Kidney (tissue), 14 donors: ENCODE measurements around the gene TRIM44. TPM values are rescaled to one million over a fixed set of nuclear protein-coding genes. Genes with fewer than 3 reads are reported as not detected.

Experiments used
- DNase-seq, 5 donors: peaks; one replicate each; pipeline ENCODE4 v3.0.0-alpha.2; 2013 to 2020
- FAIRE-seq: peaks from 2 replicates; lab custom pipeline; 2012; peaks lifted over from hg19 to GRCh38; lab: Jason Lieb, UNC
- H3K27ac ChIP-seq, 2 donors: one replicate each; pipeline ENCODE4 v1.7.0; 2013; ENCODE audit warnings: low read depth in 2 of 2, low read length in 2 of 2, inconsistent platforms in 1 of 2
- H3K27me3 ChIP-seq: one replicate; pipeline ENCODE4 v1.7.1; 2013; ENCODE audit warnings: low read length, inconsistent platforms; ENCODE audit not compliant: control insufficient read depth, insufficient read depth
- H3K36me3 ChIP-seq, 3 donors: one replicate each; pipeline versions ENCODE4 v1.7.0 to v1.7.1; 2013; ENCODE audit warnings: low read length in 3 of 3, control low read depth in 1 of 3, inconsistent platforms in 1 of 3; ENCODE audit not compliant: insufficient read depth in 3 of 3, control insufficient read depth in 2 of 3
- H3K4me1 ChIP-seq, 3 donors: one replicate each; pipeline versions ENCODE4 v1.7.0 to v1.7.1; 2013; ENCODE audit warnings: low read length in 3 of 3, inconsistent platforms in 1 of 3, low read depth in 1 of 3; ENCODE audit not compliant: control insufficient read depth in 2 of 3, insufficient read depth in 2 of 3
- H3K4me3 ChIP-seq, 3 donors: one replicate each; pipeline versions ENCODE4 v1.7.0 to v1.8.1; 2013; ENCODE audit warnings: low read length in 3 of 3, control low read depth in 1 of 3, inconsistent platforms in 1 of 3
- H3K9ac ChIP-seq, 3 donors: one replicate each; pipeline versions ENCODE4 v1.7.0 to v1.7.1; 2013; ENCODE audit warnings: low read length in 3 of 3, control low read depth in 1 of 3, inconsistent platforms in 1 of 3
- H3K9me3 ChIP-seq, 3 donors: one replicate each; pipeline versions ENCODE4 v1.7.0 to v1.7.1; 2013; ENCODE audit warnings: low read length in 3 of 3, control low read depth in 1 of 3, inconsistent platforms in 1 of 3; ENCODE audit not compliant: control insufficient read depth in 2 of 3, insufficient read depth in 1 of 3
- CTCF ChIP-seq: IDR thresholded peaks from 3 replicates; pipeline ENCODE4 v1.5.1; 2012; ENCODE audit warnings: mild to moderate bottlenecking, moderate library complexity, borderline replicate concordance; ENCODE audit not compliant: insufficient read depth; ENCODE audit errors: extremely low read depth
- intact Hi-C: fragments of 100-400 bp; cut with DNase I; formaldehyde crosslinking; loops from one replicate; pipeline ENCODE4 v1.11.1; 2022
- polyA plus RNA-seq: library from polyadenylated mRNA; stranded (reverse); fragments of 350-450 nt; fragmentation: Illumina TruSeq; extraction: RNeasy Lipid Tissue Mini Kit (QIAGEN cat#74804); gene quantifications from one replicate; pipeline ENCODE4 v1.2.3, GENCODE V29; 2014; ENCODE audit warnings: low read depth, low replicate concordance; ENCODE audit not compliant: insufficient read depth
- total RNA-seq: library from RNA; stranded (reverse); fragmentation: NEBNext Ultra II Directional; extraction: Animal tissue kit (Norgen Biotek cat#: 25700); gene quantifications from one replicate; pipeline ENCODE4 v1.2.1, GENCODE V29; 2021
- donor health status: control.
- donor health status: control.
- donor health status: control.
- donor health status: control.
- donor health status: control.
- donor health status: DM: yes; HTN: yes; CAD: no.
- donor health status: Normal renal cell carcinoma (clear cell type).

TRIM44 gene
- total and polyA plus RNA-seq, 2 donors from 2014 or later = 14.5 to 88.9 TPM

DNA sequence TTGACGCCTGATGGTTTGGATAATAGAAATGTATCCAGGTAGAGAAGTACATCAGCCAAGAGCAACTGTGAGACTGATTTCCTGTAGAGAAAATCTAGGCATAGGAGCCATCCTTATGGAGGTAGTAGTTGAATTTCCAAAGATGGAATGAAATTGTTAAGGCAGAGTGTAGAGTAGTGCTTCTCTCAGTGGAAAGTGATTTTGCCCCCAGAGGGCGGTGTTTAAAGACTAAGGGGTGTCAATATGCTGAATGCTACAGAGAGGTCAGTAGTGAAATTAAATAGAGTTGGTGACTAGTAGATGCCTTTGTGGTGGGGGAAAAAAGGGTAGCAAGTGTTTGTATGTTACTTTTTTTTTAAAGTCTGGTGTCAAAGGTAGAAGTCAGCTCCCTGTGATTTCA lies 54.5 kb downstream of the TRIM44 start:
- Histone ChIP-seq H3K9me3 (no peaks in the 10 kb centered on the region), H3K9ac (no peak overlapping the region), H3K4me3 (no peak overlapping the region), H3K27me3 (no peaks in the 10 kb centered on the region), H3K36me3 (no peaks in the 10 kb centered on the region), H3K4me1 (peaks cover 0 to 5% (median 0%) of the 10 kb centered on the region in 3 donors), H3K27ac (no peak overlapping the region)
- FAIRE-seq (no peak), DNase-seq (no peak)
- intact Hi-C loops = no loop called here
- no peak for TF ChIP-seq CTCF

GRCh38 chr11:35717520-35717919 lies 54.9 kb downstream of the TRIM44 start:
- H3K27ac ChIP-seq = no peak overlapping the region

GRCh38 chr11:35721651-35722282 lies 59.2 kb downstream of the TRIM44 start:
- Histone ChIP-seq H3K27ac (no peak overlapping the region), H3K9me3 (no peaks in the 10 kb centered on the region), H3K9ac (no peak overlapping the region), H3K4me1 (peaks cover 0 to 7% (median 2%) of the 10 kb centered on the region in 3 donors), H3K4me3 (no peak overlapping the region), H3K36me3 (peaks cover 3 to 7% (median 4%) of the 10 kb centered on the region in 3 donors), H3K27me3 (no peaks in the 10 kb centered on the region)
- FAIRE-seq (no peak), DNase-seq (no peak)
- no peak for TF ChIP-seq CTCF
- intact Hi-C loops = no loop called here

More at GRCh38 chr11:35717520-35717919, 54.9 kb downstream of the TRIM44 start:
- Histone ChIP-seq H3K27me3 (no peaks in the 10 kb centered on the region), H3K36me3 (no peaks in the 10 kb centered on the region), H3K9me3 (no peaks in the 10 kb centered on the region), H3K4me3 (no peak overlapping the region), H3K9ac (no peak overlapping the region), H3K4me1 (peaks cover 0 to 5% (median 0%) of the 10 kb centered on the region in 3 donors)
- FAIRE-seq (no peak), DNase-seq (no peak)
- TF ChIP-seq CTCF = no peak
- intact Hi-C loops = no loop called here
